ENCODE measurements around the gene LGR6. TPM values are rescaled to one million over a fixed set of nuclear protein-coding genes. Genes with fewer than 3 reads are reported as not detected.

Gene LGR6
- total and polyA plus RNA-seq, 12 donors: 0.06 to 1.0 (median 0.18) TPM; not detected in 3

DNA sequence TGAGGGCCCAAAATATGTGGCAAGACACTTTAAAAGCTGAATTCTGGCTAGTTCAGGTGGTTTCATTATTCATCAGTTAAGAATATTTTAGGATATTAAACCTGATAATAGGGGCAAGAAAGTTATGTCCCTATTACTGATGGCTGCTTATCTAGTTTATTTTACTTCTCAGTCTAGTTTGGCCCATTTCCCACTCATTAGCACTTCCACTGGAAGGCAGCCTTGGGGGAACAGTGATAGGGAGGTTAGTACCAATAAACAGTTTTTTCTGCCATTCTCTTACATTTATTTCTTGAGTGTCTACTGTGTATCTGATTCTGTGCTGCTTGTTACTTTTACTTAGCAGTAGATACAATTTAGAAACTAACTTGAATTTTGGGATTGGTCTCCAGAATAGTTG lies 163.9 kb downstream of the LGR6 start:
- no peak for DNase-seq
- Histone ChIP-seq H3K27me3 (no peaks in the 10 kb centered on the region), H3K4me1 (replicated peaks in 1 of 2) (peaks cover 0 to 7% of the 10 kb centered on the region in 2 donors), H3K36me3 (replicated peaks in 1 of 2) (no peaks in the 10 kb centered on the region), H3K9me3 (replicated peaks in 1 of 3) (no peaks in the 10 kb centered on the region), H3K27ac (no peak overlapping the region), H3K4me3 (no peak overlapping the region)
- TF ChIP-seq, protein P1, sequence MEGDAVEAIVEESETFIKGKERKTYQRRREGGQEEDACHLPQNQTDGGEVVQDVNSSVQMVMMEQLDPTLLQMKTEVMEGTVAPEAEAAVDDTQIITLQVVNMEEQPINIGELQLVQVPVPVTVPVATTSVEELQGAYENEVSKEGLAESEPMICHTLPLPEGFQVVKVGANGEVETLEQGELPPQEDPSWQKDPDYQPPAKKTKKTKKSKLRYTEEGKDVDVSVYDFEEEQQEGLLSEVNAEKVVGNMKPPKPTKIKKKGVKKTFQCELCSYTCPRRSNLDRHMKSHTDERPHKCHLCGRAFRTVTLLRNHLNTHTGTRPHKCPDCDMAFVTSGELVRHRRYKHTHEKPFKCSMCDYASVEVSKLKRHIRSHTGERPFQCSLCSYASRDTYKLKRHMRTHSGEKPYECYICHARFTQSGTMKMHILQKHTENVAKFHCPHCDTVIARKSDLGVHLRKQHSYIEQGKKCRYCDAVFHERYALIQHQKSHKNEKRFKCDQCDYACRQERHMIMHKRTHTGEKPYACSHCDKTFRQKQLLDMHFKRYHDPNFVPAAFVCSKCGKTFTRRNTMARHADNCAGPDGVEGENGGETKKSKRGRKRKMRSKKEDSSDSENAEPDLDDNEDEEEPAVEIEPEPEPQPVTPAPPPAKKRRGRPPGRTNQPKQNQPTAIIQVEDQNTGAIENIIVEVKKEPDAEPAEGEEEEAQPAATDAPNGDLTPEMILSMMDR (IDR thresholded peaks at IDR 0.05): no peak
- TF ChIP-seq POLR2A (IDR thresholded peaks at IDR 0.05): no peak
- intact Hi-C loops (cut with DNase I): no loop called here

DNA sequence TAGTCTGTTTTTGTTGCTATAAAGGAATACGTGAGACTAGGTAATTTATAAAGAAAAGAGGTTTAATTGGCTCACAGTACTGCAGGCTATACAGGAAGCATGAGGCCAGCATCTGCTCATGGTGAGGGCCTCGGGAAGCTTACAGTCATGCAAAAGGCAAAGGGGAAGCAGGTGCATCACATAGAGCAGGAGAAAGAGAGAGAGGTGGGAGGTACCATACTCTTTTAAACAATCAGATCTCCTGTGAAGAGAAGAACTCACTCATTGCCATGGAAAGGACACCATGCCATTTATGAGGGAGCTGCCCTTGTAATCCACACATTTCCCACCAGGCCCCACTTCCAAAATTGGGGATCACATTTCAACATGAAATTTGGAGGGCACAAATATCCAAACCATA lies 167.6 kb downstream of the LGR6 start:
- Histone ChIP-seq H3K4me1 (replicated peaks in 1 of 2) (no peaks in the 10 kb centered on the region), H3K27me3 (no peaks in the 10 kb centered on the region), H3K4me3 (no peak overlapping the region), H3K27ac (no peak overlapping the region), H3K9me3 (replicated peaks in 1 of 3) (no peaks in the 10 kb centered on the region), H3K36me3 (replicated peaks in 1 of 2) (no peaks in the 10 kb centered on the region)
- 89 to 100% (median 92%) methylated on average over 2 of the region's 2 CpGs for WGBS, 4 donors
- no peak for DNase-seq
- no peak for TF ChIP-seq POLR2A (IDR thresholded peaks at IDR 0.05)
- TF ChIP-seq, protein P1 (IDR thresholded peaks at IDR 0.05): no peak
- intact Hi-C loops (cut with DNase I): no loop called here

DNA sequence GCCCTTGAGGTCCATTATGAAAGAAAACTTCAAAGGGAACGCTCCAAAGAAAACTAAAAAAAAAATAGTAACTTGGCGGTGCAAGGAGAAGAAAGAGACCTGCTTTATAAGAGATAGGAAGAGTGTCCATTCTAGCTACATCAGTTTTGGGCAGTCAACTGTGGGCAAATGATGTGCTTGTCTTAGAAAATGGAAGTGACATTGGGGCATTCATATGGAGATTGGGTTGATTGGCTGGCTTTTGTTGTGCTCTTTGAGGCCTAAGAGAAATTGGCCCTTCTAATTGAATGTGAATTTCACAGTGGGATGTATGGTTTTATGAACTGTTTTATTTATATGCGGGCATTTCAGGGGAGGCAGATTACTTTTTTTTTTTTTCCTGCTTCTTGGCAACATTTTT lies 168.1 kb downstream of the LGR6 start:
- 93 to 97% (median 95%) methylated on average over 3 of the region's 3 CpGs for WGBS, 4 donors
- intact Hi-C loops (cut with DNase I): no loop called here

DNA sequence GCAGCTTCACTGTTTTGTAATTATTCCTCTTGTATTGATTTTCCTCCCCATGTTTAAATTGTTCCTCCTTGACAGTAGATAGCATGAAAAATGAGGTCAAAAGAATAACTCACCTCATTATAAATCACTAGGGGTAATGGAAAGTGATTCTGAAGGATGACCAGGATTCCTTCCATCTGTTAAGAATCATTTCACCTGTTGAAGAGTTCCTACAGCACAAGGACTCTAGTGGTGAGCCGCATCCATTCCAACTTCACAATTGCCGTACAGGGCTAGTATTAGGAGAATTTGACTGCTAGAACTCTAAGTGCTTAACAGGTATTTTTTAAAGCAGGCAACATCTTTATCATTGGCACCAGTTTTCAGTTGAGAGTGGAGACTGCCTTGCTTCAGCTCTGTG lies 168.6 kb downstream of the LGR6 start:
- intact Hi-C loops (cut with DNase I): no loop called here
- Histone ChIP-seq H3K27me3 (no peaks in the 10 kb centered on the region), H3K9me3 (replicated peaks in 1 of 3) (no peaks in the 10 kb centered on the region), H3K4me3 (no peak overlapping the region), H3K36me3 (replicated peaks in 1 of 2) (no peaks in the 10 kb centered on the region), H3K27ac (no peak overlapping the region), H3K4me1 (replicated peaks in 1 of 2) (no peaks in the 10 kb centered on the region)
- whole genome bisulfite sequencing, 4 donors: 93 to 98% (median 95%) methylated on average over 2 of the region's 2 CpGs
- DNase-seq: no peak
- TF ChIP-seq, protein P1 (IDR thresholded peaks at IDR 0.05): no peak
- TF ChIP-seq POLR2A (IDR thresholded peaks at IDR 0.05): no peak

More for the DNA sequence above, 168.1 kb downstream of the LGR6 start:
- TF ChIP-seq POLR2A (IDR thresholded peaks at IDR 0.05): no peak
- TF ChIP-seq, protein P1 (IDR thresholded peaks at IDR 0.05): no peak
- no peak for DNase-seq
- no peaks in the 10 kb centered on the region for H3K9me3 ChIP-seq (replicated peaks in 1 of 3)
- H3K36me3 ChIP-seq (replicated peaks in 1 of 2): no peaks in the 10 kb centered on the region
- H3K4me3 ChIP-seq: no peak overlapping the region
- no peaks in the 10 kb centered on the region for H3K27me3 ChIP-seq
- H3K27ac ChIP-seq: no peak overlapping the region
- no peaks in the 10 kb centered on the region for H3K4me1 ChIP-seq (replicated peaks in 1 of 2)
